NT2/D1 (cell line): ENCODE measurements around the gene SOX6.

ENCODE experiments used
- SUZ12 ChIP-seq: IDR thresholded peaks from 2 replicates; pipeline ENCODE4 v1.6.1; 2011; ENCODE audit not compliant: insufficient read length, insufficient read depth; ENCODE audit errors: extremely low read depth
- YY1 ChIP-seq: IDR thresholded peaks from 2 replicates; pipeline ENCODE4 v1.6.1; 2011; ENCODE audit not compliant: insufficient read length, insufficient read depth
- ZNF274 ChIP-seq: IDR thresholded peaks from 2 replicates; pipeline ENCODE4 v1.6.1; 2011; ENCODE audit warnings: mild to moderate bottlenecking, low read depth, low read length

- no peak for TF ChIP-seq YY1
- TF ChIP-seq SUZ12 = no peak
- no peak for TF ChIP-seq ZNF274
These were observed 130.7 kb downstream of the SOX6 start for GRCh38 chr11:16225623-16226022.
